Panc1 (cell line): ENCODE results near the gene PSMA7.

Experiments used
- POLR2AphosphoS5 ChIP-seq: IDR thresholded peaks from 2 replicates; pipeline ENCODE4 v1.6.1; 2012; ENCODE audit warnings: mild to moderate bottlenecking, low read depth, low read length, moderate library complexity
- TCF7L2 ChIP-seq: IDR thresholded peaks from 2 replicates; pipeline ENCODE4 v1.6.1; 2011; ENCODE audit warnings: mild to moderate bottlenecking, low read depth, low read length, inconsistent platforms
- TF ChIP-seq, protein P1 (sequence below): fragments of 450-650 bp; IDR thresholded peaks from 2 replicates; pipeline ENCODE4 v1.5.1; 2017; ENCODE audit warnings: mild to moderate bottlenecking
- TF ChIP-seq, protein P2 (sequence below), 2 experiments: IDR thresholded peaks; 2 replicates each; pipeline ENCODE4 v1.6.1; 2011 to 2012; ENCODE audit warnings: low read depth in 2 of 2, control low read depth in 1 of 2, low read length in 1 of 2, mild to moderate bottlenecking in 1 of 2, moderate library complexity in 1 of 2; ENCODE audit not compliant: insufficient read depth in 1 of 2

DNA sequence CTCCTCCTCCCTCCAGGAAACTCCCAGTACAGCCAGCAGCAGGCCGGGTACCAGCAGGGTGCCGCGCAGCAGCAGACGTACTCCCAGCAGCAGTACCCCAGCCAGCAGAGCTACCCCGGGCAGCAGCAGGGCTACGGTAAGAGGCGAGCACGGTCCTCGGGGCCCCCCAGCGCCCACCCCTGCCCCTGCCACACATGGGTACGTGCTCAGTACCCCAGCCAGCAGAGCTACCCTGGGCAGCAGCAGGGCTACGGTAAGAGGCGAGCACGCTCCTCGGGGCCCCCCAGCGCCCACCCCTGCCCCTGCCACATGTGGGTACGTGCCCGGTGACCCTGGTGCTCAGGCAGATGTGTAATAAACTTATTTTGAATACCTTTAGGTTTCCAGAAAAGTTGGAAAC, 29.5 kb upstream of the PSMA7 start:
- TF ChIP-seq, protein P1, sequence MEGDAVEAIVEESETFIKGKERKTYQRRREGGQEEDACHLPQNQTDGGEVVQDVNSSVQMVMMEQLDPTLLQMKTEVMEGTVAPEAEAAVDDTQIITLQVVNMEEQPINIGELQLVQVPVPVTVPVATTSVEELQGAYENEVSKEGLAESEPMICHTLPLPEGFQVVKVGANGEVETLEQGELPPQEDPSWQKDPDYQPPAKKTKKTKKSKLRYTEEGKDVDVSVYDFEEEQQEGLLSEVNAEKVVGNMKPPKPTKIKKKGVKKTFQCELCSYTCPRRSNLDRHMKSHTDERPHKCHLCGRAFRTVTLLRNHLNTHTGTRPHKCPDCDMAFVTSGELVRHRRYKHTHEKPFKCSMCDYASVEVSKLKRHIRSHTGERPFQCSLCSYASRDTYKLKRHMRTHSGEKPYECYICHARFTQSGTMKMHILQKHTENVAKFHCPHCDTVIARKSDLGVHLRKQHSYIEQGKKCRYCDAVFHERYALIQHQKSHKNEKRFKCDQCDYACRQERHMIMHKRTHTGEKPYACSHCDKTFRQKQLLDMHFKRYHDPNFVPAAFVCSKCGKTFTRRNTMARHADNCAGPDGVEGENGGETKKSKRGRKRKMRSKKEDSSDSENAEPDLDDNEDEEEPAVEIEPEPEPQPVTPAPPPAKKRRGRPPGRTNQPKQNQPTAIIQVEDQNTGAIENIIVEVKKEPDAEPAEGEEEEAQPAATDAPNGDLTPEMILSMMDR: no peak
- TF ChIP-seq POLR2AphosphoS5 (no peak), TCF7L2 (no peak)
- TF ChIP-seq, protein P2, sequence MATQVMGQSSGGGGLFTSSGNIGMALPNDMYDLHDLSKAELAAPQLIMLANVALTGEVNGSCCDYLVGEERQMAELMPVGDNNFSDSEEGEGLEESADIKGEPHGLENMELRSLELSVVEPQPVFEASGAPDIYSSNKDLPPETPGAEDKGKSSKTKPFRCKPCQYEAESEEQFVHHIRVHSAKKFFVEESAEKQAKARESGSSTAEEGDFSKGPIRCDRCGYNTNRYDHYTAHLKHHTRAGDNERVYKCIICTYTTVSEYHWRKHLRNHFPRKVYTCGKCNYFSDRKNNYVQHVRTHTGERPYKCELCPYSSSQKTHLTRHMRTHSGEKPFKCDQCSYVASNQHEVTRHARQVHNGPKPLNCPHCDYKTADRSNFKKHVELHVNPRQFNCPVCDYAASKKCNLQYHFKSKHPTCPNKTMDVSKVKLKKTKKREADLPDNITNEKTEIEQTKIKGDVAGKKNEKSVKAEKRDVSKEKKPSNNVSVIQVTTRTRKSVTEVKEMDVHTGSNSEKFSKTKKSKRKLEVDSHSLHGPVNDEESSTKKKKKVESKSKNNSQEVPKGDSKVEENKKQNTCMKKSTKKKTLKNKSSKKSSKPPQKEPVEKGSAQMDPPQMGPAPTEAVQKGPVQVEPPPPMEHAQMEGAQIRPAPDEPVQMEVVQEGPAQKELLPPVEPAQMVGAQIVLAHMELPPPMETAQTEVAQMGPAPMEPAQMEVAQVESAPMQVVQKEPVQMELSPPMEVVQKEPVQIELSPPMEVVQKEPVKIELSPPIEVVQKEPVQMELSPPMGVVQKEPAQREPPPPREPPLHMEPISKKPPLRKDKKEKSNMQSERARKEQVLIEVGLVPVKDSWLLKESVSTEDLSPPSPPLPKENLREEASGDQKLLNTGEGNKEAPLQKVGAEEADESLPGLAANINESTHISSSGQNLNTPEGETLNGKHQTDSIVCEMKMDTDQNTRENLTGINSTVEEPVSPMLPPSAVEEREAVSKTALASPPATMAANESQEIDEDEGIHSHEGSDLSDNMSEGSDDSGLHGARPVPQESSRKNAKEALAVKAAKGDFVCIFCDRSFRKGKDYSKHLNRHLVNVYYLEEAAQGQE (IDR thresholded peaks at IDR 0.05; ENCODE audit: insufficient read depth in 1 of 2, low read depth in 2 of 2, low read length in 1 of 2): no peak
